CD4-positive, alpha-beta memory T cell (primary cell): ENCODE data around the gene PIGS. TPM values are rescaled to one million over a fixed set of nuclear protein-coding genes. Genes with fewer than 3 reads are reported as not detected.

Source experiments
- CTCF ChIA-PET: fragments of 350-600 bp; sonication (Branson Sonifier 250); formaldehyde crosslinking; loops from one replicate; lab custom pipeline; 2021; ENCODE audit warnings: inconsistent platforms; ENCODE audit not compliant: partially characterized antibody; lab: Charles Lee
- POLR2A ChIA-PET: fragments of 350-600 bp; sonication (Branson Sonifier 250); formaldehyde crosslinking; loops from one replicate; lab custom pipeline; 2021; ENCODE audit not compliant: partially characterized antibody; lab: Charles Lee
- DNase-seq, 5 donors: peaks; one replicate each; pipeline versions ENCODE4 v3.0.0 to v3.0.0-alpha.2; 2020 to 2022; ENCODE audit warnings: mixed read lengths in 1 of 5
- H3K27ac ChIP-seq: one replicate; pipeline ENCODE4 v1.7.0; 2013; ENCODE audit warnings: low read depth, low read length
- H3K27me3 ChIP-seq: 2 replicates; pipeline ENCODE4 v1.7.0; 2013; ENCODE audit warnings: mild to moderate bottlenecking, low read length, moderate library complexity; ENCODE audit not compliant: insufficient read depth
- H3K36me3 ChIP-seq: 2 replicates; pipeline ENCODE4 v1.7.0; 2013; ENCODE audit warnings: mild to moderate bottlenecking, low read length, moderate library complexity; ENCODE audit not compliant: insufficient read depth
- H3K4me1 ChIP-seq: 2 replicates; pipeline ENCODE4 v1.7.0; 2013; ENCODE audit warnings: mild to moderate bottlenecking, low read length, moderate library complexity; ENCODE audit not compliant: insufficient read depth
- H3K4me3 ChIP-seq, 2 donors: one replicate each; pipeline ENCODE4 v1.7.0; 2013; ENCODE audit warnings: low read length in 2 of 2, mild to moderate bottlenecking in 1 of 2
- H3K9me3 ChIP-seq, 2 donors: one replicate each; pipeline ENCODE4 v1.7.0; 2013; ENCODE audit warnings: low read length in 2 of 2, control low read depth in 1 of 2; ENCODE audit not compliant: control insufficient read depth in 1 of 2
- H3K27ac Mint-ChIP-seq, 7 donors: one replicate each; pipeline ENCODE4 v1.8.0; 2020 to 2021; ENCODE audit warnings: mixed read lengths in 7 of 7, mild to moderate bottlenecking in 6 of 7, inconsistent platforms in 3 of 7, moderate library complexity in 3 of 7
- H3K27me3 Mint-ChIP-seq, 2 donors: one replicate each; pipeline ENCODE4 v1.8.0; 2020 to 2021; ENCODE audit warnings: mixed read lengths in 2 of 2
- H3K36me3 Mint-ChIP-seq, 2 donors: one replicate each; pipeline ENCODE4 v1.8.0; 2020 to 2021; ENCODE audit warnings: mixed read lengths in 2 of 2, inconsistent platforms in 1 of 2, mild to moderate bottlenecking in 1 of 2
- H3K4me1 Mint-ChIP-seq, 4 donors: one replicate each; pipeline ENCODE4 v1.8.0; 2020 to 2021; ENCODE audit warnings: mixed read lengths in 4 of 4, mild to moderate bottlenecking in 1 of 4
- H3K4me3 Mint-ChIP-seq, 8 donors: one replicate each; pipeline ENCODE4 v1.8.0; 2020 to 2021; ENCODE audit warnings: mixed read lengths in 8 of 8, mild to moderate bottlenecking in 7 of 8, moderate library complexity in 6 of 8, inconsistent platforms in 3 of 8
- H3K9me3 Mint-ChIP-seq, 8 donors: one replicate each; pipeline ENCODE4 v1.8.0; 2020 to 2021; ENCODE audit warnings: mixed read lengths in 8 of 8, mild to moderate bottlenecking in 5 of 8, inconsistent platforms in 3 of 8, moderate library complexity in 1 of 8
- intact Hi-C: fragments of 100-400 bp; cut with micrococcal nuclease; formaldehyde crosslinking; loops from one replicate; pipeline ENCODE4 v1.15.1; 2023
- polyA plus RNA-seq, 2 donors: library from polyadenylated mRNA; unstranded; fragments of 300-500 nt; fragmentation: Illumina TruSeq; gene quantifications; one replicate each; pipeline ENCODE4 v1.2.3, GENCODE V29; 2021
- total RNA-seq, 2 experiments: library from RNA; stranded (reverse); gene quantifications; one replicate each; pipeline ENCODE4 v1.2.3, GENCODE V29; 2021

Gene PIGS
- total and polyA plus RNA-seq, 4 experiments from 2014 or later = 57.3 to 69.8 (median 58.1) TPM

DNA sequence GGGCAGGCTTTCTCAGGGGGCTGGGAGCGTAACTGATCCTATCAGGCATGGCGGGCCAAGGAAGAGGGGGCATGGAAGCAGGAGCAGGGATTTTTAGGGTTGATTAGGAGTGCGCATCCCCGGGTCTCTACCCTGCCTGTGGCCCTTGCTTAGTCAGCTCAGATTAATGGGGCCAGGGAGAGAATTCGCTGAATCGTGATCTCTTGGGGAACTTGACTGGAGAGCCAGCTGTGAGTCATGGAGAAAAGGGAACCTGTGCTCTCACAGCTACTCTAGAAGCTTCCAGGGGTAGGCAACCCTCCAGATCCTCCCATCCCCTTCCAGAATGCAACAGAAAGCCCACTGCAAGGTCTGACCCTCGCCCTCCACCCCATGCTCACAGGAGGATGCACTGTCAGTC lies 61.5 kb downstream of the PIGS start:
- Mint-ChIP-seq H3K27me3 (peaks cover 16 to 33% of the 10 kb centered on the region in 2 donors), H3K27ac (no peak overlapping the region), H3K4me1 (no peaks in the 10 kb centered on the region), H3K36me3 (no peaks in the 10 kb centered on the region), H3K4me3 (no peak overlapping the region), H3K9me3 (peaks cover 0 to 2% (median 0%) of the 10 kb centered on the region in 8 donors)
- Histone ChIP-seq H3K27ac (no peak overlapping the region), H3K36me3 (no peaks in the 10 kb centered on the region), H3K4me3 (no peak overlapping the region), H3K9me3 (no peaks in the 10 kb centered on the region), H3K4me1 (no peaks in the 10 kb centered on the region), H3K27me3 (no peaks in the 10 kb centered on the region)
- DNase-seq = no peak
- ChIA-PET POLR2A (no interaction called here), CTCF (no interaction called here)
- intact Hi-C loops = no loop called here

DNA sequence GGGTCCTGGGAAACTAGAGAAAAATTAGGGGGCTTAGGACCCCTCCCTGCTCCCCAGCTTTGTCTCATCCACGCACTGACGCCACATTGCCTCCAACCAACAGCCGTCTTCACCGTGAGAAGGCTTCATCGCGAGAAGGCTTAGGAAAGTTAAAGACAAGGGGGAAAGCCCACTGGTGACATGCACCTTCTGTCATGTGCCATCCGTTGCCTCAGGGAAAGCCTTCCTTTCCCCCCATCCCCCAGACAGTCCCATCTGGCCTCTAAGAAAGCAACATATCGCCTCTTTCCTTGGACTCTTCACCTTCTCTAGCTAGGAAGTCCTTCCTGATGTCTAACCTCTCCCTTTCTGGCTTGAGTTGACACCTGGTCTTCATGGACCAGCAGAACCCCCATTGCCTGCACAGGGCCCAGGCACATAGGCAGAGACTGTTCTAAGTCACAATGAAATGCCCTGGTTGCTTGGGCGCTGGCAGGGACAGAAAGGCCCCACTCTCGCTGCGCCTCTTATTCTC lies 63.1 kb downstream of the PIGS start:
- H3K4me3 ChIP-seq = no peak overlapping the region
- no peaks in the 10 kb centered on the region for H3K27me3 ChIP-seq
- Mint-ChIP-seq H3K27me3 (peaks cover 12 to 28% of the 10 kb centered on the region in 2 donors), H3K4me3 (no peak overlapping the region), H3K9me3 (peaks cover 0 to 2% (median 0%) of the 10 kb centered on the region in 8 donors), H3K27ac (peak overlapping the region in 1 of 7 donors; percentile 66), H3K4me1 (no peaks in the 10 kb centered on the region), H3K36me3 (no peaks in the 10 kb centered on the region)
- H3K4me1 ChIP-seq = no peaks in the 10 kb centered on the region
- POLR2A ChIA-PET = no interaction called here
- intact Hi-C loops = no loop called here
- H3K36me3 ChIP-seq = no peaks in the 10 kb centered on the region
- no peak overlapping the region for H3K27ac ChIP-seq
- no peak for DNase-seq
- no peaks in the 10 kb centered on the region for H3K9me3 ChIP-seq
- CTCF ChIA-PET = no interaction called here

- no peak overlapping the region for H3K27ac ChIP-seq
- intact Hi-C loops = no loop called here
- H3K27ac Mint-ChIP-seq = no peak overlapping the region
- no peaks in the 10 kb centered on the region for H3K36me3 Mint-ChIP-seq
- ChIA-PET CTCF (no interaction called here), POLR2A (no interaction called here)
- H3K9me3 Mint-ChIP-seq = peaks cover 0 to 1% (median 0%) of the 10 kb centered on the region in 8 donors
- no peak overlapping the region for H3K4me3 Mint-ChIP-seq
- no peak overlapping the region for H3K4me3 ChIP-seq
- H3K4me1 Mint-ChIP-seq = no peaks in the 10 kb centered on the region
- H3K36me3 ChIP-seq = no peaks in the 10 kb centered on the region
- H3K9me3 ChIP-seq = no peaks in the 10 kb centered on the region
- no peaks in the 10 kb centered on the region for H3K4me1 ChIP-seq
- peaks cover 11 to 27% of the 10 kb centered on the region in 2 donors for H3K27me3 Mint-ChIP-seq
- no peaks in the 10 kb centered on the region for H3K27me3 ChIP-seq
- DNase-seq = no peak
Measured at GRCh38 chr17:28507567-28508203, 63.6 kb downstream of the PIGS start.

- intact Hi-C loops = no loop called here
- Histone ChIP-seq H3K27me3 (no peaks in the 10 kb centered on the region), H3K27ac (no peak overlapping the region), H3K4me1 (no peaks in the 10 kb centered on the region), H3K9me3 (no peaks in the 10 kb centered on the region), H3K36me3 (no peaks in the 10 kb centered on the region), H3K4me3 (no peak overlapping the region)
- CTCF ChIA-PET = no interaction called here
- H3K27ac Mint-ChIP-seq = no peak overlapping the region
- peaks cover 11 to 27% of the 10 kb centered on the region in 2 donors for H3K27me3 Mint-ChIP-seq
- DNase-seq = no peak
- no peaks in the 10 kb centered on the region for H3K9me3 Mint-ChIP-seq
- H3K4me3 Mint-ChIP-seq = no peak overlapping the region
- POLR2A ChIA-PET = no interaction called here
- H3K4me1 Mint-ChIP-seq = no peaks in the 10 kb centered on the region
- H3K36me3 Mint-ChIP-seq = no peaks in the 10 kb centered on the region
Measured at GRCh38 chr17:28506763-28507487, 64.4 kb downstream of the PIGS start.

DNA sequence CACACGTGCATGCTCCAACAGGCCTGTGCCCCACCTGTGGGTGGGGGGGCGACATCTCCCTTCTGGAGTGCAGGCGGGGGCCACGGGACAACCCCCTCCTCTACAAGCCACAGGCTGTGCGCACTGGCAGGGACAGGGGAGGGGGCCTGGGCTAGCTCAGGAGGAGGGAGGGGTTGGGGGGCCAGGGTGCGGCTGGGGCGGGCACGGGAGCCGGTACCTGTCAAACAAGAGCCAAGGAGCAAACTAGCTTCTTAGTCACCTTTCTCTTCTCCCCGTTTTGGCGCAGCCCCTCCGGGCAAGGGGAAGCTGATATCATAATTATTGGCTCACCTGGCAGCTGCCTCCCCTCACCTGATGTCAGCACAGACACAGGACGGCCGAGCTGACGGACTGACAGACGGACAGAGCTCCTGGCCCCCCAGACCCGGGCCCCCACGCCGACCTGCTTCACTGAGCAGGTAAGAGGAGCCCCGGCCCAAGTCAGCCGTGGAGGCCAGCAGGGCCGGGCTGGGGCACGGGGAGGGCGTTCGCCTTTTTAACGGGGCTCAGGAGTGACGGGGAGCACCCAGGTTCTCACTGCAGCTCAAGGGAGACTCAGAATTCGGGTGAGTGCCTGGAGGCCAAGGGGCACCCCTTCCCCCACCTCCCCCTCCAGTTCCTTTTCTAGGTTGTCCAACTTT lies 65.2 kb downstream of the PIGS start, which contains the start of gene FOXN1:
FOXN1 (plus strand) TSS at position 363 of the 680 bp plus-strand sequence. CDS start 17,622 bp downstream, outside the sequence.
- Histone ChIP-seq H3K9me3 (no peaks in the 10 kb centered on the region), H3K27ac (no peak within 1 kb of the TSS), H3K27me3 (no peaks in the 10 kb centered on the region), H3K36me3 (no peaks in the 10 kb centered on the region), H3K4me3 (no peak within 1 kb of the TSS), H3K4me1 (no peaks in the 10 kb centered on the region)
- Mint-ChIP-seq H3K4me1 (no peaks in the 10 kb centered on the region), H3K9me3 (no peaks in the 10 kb centered on the region), H3K27me3 (peaks cover 11 to 27% of the 10 kb centered on the region in 2 donors), H3K36me3 (no peaks in the 10 kb centered on the region), H3K27ac (no peak within 1 kb of the TSS), H3K4me3 (peak within 1 kb of the TSS in 1 of 8 donors; percentile 43)
- intact Hi-C loops = no loop called here
- ChIA-PET CTCF (no interaction called here), POLR2A (no interaction called here)
- no peak for DNase-seq

DNA sequence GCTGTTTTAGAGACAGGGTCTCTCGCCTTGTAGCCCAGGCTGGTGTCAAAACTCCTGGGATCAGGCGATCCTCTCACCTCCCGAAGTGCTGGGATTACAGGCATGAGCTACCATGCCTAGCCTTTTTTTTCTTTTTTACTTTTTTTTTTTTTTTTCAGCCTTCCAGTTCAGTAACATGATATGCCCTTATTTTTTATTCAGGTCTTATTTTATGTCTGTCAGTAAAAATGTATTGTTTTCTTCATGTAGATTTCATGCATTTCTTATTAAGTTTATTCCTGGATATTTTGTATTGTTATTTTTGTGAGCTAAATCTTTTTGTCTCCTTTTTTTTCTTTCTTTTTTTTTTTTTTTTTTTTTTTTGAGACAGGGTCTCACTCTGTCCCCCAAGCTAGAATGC lies 67.9 kb downstream of the PIGS start:
- H3K4me3 ChIP-seq = no peak overlapping the region
- POLR2A ChIA-PET = no interaction called here
- no peaks in the 10 kb centered on the region for H3K36me3 ChIP-seq
- no peaks in the 10 kb centered on the region for H3K4me1 ChIP-seq
- no peak for DNase-seq
- no peaks in the 10 kb centered on the region for H3K9me3 ChIP-seq
- H3K4me3 Mint-ChIP-seq = no peak overlapping the region
- no peak overlapping the region for H3K27ac ChIP-seq
- peaks cover 7 to 13% of the 10 kb centered on the region in 2 donors for H3K27me3 Mint-ChIP-seq
- intact Hi-C loops = no loop called here
- no peaks in the 10 kb centered on the region for H3K36me3 Mint-ChIP-seq
- no peaks in the 10 kb centered on the region for H3K27me3 ChIP-seq
- CTCF ChIA-PET = interaction anchor here (1.1 to 1.7 kb wide), 2 partner anchors 16 to 107 kb away, joined by 3 to 4 read pairs; no protein-coding TSS in a partner anchor
- no peak overlapping the region for H3K27ac Mint-ChIP-seq
- H3K9me3 Mint-ChIP-seq = no peaks in the 10 kb centered on the region
- H3K4me1 Mint-ChIP-seq = no peaks in the 10 kb centered on the region
